Measurements from ENCODE around the gene FMO4. TPM values are rescaled to one million over a fixed set of nuclear protein-coding genes. Genes with fewer than 3 reads are reported as not detected.
"Not testable (repeated sequence)": the region's sequence is repeated elsewhere in the genome, so short reads cannot be mapped to it uniquely, and the experiment has no call there.

Gene FMO4
- polyA plus RNA-seq, 3 donors: 2.1 to 3.6 (median 2.6) TPM

DNA sequence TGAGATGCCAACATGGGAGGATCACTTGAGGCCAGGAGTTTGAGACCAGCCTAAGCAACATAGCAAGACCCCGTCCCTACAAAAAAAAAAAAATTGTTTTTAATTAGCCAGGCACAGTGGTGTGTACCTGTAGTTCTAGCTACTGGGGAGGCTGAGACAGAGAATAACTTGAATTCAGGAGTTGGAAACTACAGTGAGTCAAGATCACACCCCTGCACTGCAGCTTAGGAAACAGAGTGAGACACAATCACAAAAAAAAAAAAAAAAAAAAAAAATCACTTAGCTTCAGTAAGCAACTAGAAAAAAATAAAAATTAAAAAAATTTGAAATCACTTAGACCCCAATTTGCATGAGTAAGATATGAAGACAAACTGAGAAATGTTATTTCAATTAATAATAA is 53.5 kb downstream of the FMO4 start:
- H3K27ac ChIP-seq (ENCODE audit: low read depth, low read length): no peak overlapping the region
- 74 to 93% (median 89%) methylated on average over 1 of the region's 1 CpG for WGBS, 3 donors

DNA sequence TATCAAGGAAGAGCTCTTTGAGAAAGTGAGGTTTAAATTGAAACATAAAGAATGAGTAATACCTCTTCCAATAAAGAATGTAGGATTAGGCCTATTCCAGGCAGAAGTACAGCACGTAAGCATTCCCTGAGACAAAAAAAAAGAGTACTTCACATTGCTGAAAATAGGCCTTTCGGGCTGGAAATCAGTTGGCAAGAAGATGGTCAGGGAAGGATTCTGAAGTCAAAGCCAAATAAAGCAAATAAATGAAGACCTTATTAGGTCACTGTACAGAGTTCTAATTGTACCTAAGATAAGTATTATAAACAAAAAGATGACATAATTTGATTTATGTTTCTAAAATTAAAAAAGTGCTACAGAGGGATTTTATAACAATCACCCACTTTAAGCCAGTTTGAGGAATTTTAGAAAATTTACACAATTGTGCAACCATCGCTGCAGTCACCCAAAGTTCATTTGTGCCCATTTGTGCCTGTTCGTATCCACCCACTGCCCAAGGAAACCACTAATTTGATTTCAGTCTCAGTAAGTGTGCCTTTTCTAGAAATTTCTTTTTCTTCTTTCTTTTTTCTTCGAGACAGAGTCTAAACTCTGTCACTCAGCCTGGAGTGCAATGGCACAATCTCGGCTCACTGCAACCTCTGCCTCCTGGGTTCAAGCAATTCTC is 58.6 kb downstream of the FMO4 start:
- no peak overlapping the region for H3K27ac ChIP-seq (ENCODE audit: low read depth, low read length)
- WGBS, 3 donors: 77 to 83% (median 82%) methylated on average over 6 of the region's 6 CpGs

DNA sequence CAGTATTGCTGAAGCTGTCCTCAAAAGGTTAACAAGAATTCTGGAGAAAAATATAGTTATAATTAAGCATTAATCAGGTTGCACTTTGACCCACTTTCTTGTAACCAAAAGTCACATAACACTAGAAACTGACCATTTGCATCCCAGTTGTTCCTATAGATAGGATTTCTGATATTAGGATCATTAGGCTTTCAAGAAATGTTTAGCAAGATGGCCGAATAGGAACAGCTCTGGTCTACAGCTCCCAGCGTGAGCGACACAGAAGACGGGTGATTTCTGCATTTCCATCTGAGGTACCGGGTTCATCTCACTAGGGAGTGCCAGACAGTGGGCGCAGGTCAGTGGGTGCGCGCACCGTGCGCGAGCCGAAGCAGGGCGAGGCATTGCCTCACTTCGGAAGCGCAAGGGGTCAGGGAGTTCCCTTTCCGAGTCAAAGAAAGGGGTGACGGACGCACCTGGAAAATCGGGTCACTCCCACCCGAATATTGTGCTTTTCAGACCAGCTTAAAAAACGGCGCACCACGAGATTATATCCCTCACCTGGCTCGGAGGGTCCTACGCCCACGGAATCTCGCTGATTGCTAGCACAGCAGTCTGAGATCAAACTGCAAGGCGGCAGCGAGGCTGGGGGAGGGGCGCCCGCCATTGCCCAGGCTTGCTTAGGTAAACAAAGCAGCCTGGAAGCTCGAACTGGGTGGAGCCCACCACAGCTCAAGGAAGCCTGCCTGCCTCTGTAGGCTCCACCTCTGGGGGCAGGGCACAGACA is 59.6 kb downstream of the FMO4 start:
- not testable (repeated sequence) for H3K27ac ChIP-seq (ENCODE audit: low read depth, low read length)
- 81 to 90% (median 89%) methylated on average over 8 to 28 of the region's 32 CpGs for WGBS, 3 donors

DNA sequence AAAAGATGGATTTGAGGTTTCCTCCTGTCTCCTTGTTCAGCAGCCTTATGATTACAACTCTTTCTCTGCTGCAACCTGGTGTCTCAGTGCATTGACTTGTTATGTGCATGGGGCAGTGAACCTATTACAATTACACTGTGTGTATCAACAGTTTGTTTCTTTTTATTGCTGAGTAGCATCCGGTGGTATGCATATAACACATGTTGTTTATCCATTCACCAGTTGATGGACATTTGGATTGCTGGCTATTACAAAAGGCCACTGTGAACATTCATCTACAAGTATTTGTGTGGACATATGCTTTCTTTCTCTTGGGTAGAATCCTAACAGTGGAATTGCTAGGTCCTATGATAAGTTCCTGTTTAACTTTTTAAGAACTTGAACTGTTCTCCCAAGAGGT is 65.9 kb downstream of the FMO4 start:
- WGBS, 3 donors: 80 to 86% (median 81%) methylated on average over 1 of the region's 1 CpG
- H3K27ac ChIP-seq (ENCODE audit: low read depth, low read length): no peak overlapping the region

DNA sequence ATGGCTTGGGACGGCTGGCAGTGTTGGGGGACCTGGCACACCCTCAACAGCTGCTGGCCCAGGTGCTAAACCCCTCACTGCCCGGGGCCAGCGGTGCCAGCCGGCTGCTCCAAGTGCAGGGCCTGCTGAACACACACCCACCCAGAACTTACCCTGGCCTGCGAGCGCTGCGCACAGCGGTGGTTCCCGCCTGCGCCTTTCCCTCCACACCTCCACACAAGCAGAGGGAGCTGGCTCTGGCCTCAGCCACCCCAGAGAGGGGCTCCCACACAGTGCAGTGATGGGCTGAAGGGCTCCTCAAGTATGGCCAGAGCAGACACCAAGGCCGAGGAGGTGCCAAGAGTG is 67.9 kb downstream of the FMO4 start:
- 89 to 95% (median 94%) methylated on average over 7 to 11 of the region's 11 CpGs for WGBS, 3 donors
- H3K27ac ChIP-seq (ENCODE audit: low read depth, low read length): no peak overlapping the region

DNA sequence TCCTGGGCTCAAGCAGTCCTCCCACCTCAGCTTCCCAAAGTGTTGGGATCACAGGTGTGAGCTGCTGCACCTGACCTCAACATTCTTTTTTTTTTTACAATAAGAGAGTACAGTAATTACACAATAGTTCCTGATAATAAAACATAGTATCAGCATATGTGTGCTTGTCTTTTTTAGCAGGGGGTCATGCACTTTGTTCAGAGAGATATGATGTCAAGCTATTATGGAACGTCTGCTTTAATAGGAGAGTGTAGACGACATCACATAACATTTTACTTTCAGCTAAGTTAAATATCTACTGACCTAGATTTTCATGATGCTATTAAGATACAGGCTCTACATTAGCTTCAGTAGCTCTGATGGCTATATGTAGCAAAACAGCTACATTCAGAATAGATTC is 70.5 kb downstream of the FMO4 start:
- WGBS, 3 donors: 21 to 64% (median 63%) methylated on average over 2 of the region's 2 CpGs
- no peak overlapping the region for H3K27ac ChIP-seq (ENCODE audit: low read depth, low read length)

DNA sequence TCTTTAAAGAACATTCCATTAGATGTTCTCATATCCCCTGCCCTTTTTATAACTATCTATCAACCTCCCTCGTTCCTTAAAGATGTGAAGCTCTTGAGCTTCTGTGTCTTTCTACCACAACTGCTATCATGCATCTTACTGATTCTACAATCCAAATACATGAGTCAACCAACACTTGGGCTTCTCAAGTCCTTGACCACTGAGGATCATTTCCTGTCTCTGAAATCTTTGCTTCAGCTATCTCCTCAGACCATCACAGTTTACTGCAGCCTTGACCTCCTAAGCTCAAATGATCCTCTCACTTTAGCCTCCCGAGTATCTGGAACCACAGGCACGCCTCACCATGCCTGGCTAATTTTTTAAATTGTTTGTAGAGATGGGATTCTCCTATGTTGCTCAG is 75.2 kb downstream of the FMO4 start:
- no peak overlapping the region for H3K27ac ChIP-seq (ENCODE audit: low read depth, low read length)
- WGBS, 3 donors: 79 to 87% (median 84%) methylated on average over 3 of the region's 3 CpGs

DNA sequence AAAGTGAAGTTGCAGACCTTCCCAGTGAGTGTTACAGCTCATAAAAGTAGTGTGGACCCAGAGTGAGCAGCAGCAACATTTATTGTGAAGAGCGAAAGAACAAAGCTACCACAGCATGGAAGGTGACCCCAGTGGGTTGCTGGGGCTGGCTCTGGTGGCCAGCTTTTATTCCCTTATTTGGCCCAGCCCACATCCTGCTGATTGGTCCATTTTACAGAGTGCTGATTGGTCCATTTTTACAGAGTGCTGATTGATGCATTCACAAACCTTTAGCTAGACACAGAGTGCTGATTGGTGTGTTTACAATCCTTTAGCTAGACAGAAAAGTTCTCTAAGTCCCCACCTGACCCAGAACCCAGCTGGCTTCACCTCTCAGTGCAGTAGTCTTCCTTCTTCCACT is 76.8 kb downstream of the FMO4 start:
- H3K27ac ChIP-seq (ENCODE audit: low read depth, low read length): not testable (repeated sequence)
- WGBS, 3 donors: 96 to 100% (median 100%) methylated on average over 1 of the region's 1 CpG

Other genes starting within 250 kb of the FMO4 start
- 10 to 100 TPM in 1 of 3 donors, 1 to 10 TPM in 1, under 1 TPM in 1; 0.59 to 13.2 (median 3.4) TPM for gene FMO3, start 223.3 kb upstream of the FMO4 start, polyA plus RNA-seq
- 10 to 100 TPM in 2 of 3 donors, 1 to 10 TPM in 1; 3.3 to 79.6 (median 28.1) TPM for gene FMO2, start 128.9 kb upstream of the FMO4 start, polyA plus RNA-seq
- gene FMO1, start 65.7 kb upstream of the FMO4 start, polyA plus RNA-seq: 10 to 100 TPM in 1 of 3 donors, 1 to 10 TPM in 2; 1.2 to 15.5 (median 2.4) TPM
- gene PRRC2C, start 171.3 kb downstream of the FMO4 start, polyA plus RNA-seq: 10 to 100 TPM; 20.0 to 33.2 (median 26.9) TPM